Thoracic aorta (tissue), 2 donors: ENCODE results near the gene SLC5A10. TPM values are rescaled to one million over a fixed set of nuclear protein-coding genes. Genes with fewer than 3 reads are reported as not detected.

Experiments
- ATAC-seq: fragments of 150-250 bp; one replicate; pipeline ENCODE4 v1.8.0; 2017; ENCODE audit warnings: low read depth; ENCODE audit not compliant: insufficient number of reproducible peaks, low FRiP score
- DNase-seq: peaks from one replicate; pipeline ENCODE4 v3.0.0-alpha.2; 2020; ENCODE audit warnings: low spot score
- H3K27ac ChIP-seq, 2 donors: fragments of 200-600 bp; sonication (generic); 1 replicate in 1 of 2; 2 replicates in 1 of 2; pipeline ENCODE4 v1.5.1; 2016; ENCODE audit warnings: mild to moderate bottlenecking in 2 of 2, moderate library complexity in 2 of 2
- H3K27me3 ChIP-seq: fragments of 200-600 bp; sonication (generic); replicated peaks from 2 replicates; pipeline ENCODE4 v1.6.0; 2016; ENCODE audit warnings: mild to moderate bottlenecking; ENCODE audit not compliant: insufficient read depth
- H3K36me3 ChIP-seq: fragments of 200-600 bp; sonication (generic); one replicate; pipeline ENCODE4 v1.5.1; 2016
- H3K4me1 ChIP-seq, 2 donors: fragments of 200-600 bp; sonication (generic); 1 replicate in 1 of 2; 2 replicates in 1 of 2; pipeline versions ENCODE4 v1.5.1 to v1.6.0; 2016; ENCODE audit warnings: low read depth in 2 of 2, mild to moderate bottlenecking in 1 of 2; ENCODE audit not compliant: control insufficient read depth in 1 of 2
- H3K4me3 ChIP-seq: fragments of 200-600 bp; sonication (generic); 2 replicates; pipeline ENCODE4 v1.5.1; 2016; ENCODE audit warnings: mild to moderate bottlenecking
- H3K9me3 ChIP-seq: fragments of 200-600 bp; sonication (generic); 2 replicates; pipeline ENCODE4 v1.5.1; 2016
- CTCF ChIP-seq: fragments of 200-600 bp; sonication (generic); IDR thresholded peaks from one replicate; pipeline ENCODE4 v1.5.1; 2019; ENCODE audit warnings: antibody characterized with exemption
- total RNA-seq, 2 donors: library from RNA; depleted of rRNA; stranded (reverse); fragments of >200 nt; gene quantifications; one replicate each; pipeline versions ENCODE4 v1.1.0 to v1.2.3, GENCODE V29; 2016

SLC5A10 gene
- total RNA-seq, 2 donors from 2014 or later = not detected

- no peaks in the 10 kb centered on the region for H3K9me3 ChIP-seq
- H3K27ac ChIP-seq = no peak overlapping the region
- no peak for TF ChIP-seq CTCF
- H3K27me3 ChIP-seq = no peaks in the 10 kb centered on the region
- peaks cover 19% of the 10 kb centered on the region for H3K36me3 ChIP-seq
- ATAC-seq = no peak
- no peak overlapping the region for H3K4me3 ChIP-seq
- no peaks in the 10 kb centered on the region for H3K4me1 ChIP-seq
- no peak for DNase-seq
Observed at GRCh38 chr17:18978655-18979054, 26.7 kb downstream of the SLC5A10 start.

GRCh38 chr17:18980682-18981334 is 28.8 kb downstream of the SLC5A10 start:
- H3K4me1 ChIP-seq = no peaks in the 10 kb centered on the region
- ATAC-seq (no peak), DNase-seq (no peak)
- no peaks in the 10 kb centered on the region for H3K9me3 ChIP-seq
- peaks cover 19% of the 10 kb centered on the region for H3K36me3 ChIP-seq
- no peak overlapping the region for H3K27ac ChIP-seq
- H3K4me3 ChIP-seq = no peak overlapping the region
- H3K27me3 ChIP-seq = no peaks in the 10 kb centered on the region
- TF ChIP-seq CTCF = no peak

DNA sequence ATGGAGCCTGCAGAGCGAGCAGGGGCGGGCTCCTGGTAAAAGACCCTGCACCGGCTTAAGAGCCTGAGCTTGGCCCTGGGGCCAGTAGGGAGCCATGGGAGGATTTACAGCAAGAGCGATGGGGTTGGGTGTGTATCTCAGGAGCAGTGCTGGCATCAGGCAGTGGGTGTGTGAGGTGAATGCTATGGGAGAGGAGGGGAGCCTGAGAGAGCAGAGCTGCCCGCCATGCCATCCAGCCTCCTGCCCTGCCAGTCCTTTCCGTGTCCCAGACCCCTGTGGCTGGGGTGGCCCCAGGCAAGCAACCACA is 29.3 kb downstream of the SLC5A10 start:
- H3K27me3 ChIP-seq = no peaks in the 10 kb centered on the region
- no peaks in the 10 kb centered on the region for H3K4me1 ChIP-seq
- H3K9me3 ChIP-seq = no peaks in the 10 kb centered on the region
- DNase-seq (no peak), ATAC-seq (no peak)
- peaks cover 19% of the 10 kb centered on the region for H3K36me3 ChIP-seq
- no peak overlapping the region for H3K27ac ChIP-seq
- H3K4me3 ChIP-seq = no peak overlapping the region
- TF ChIP-seq CTCF = no peak

GRCh38 chr17:18981642-18982424 is 29.9 kb downstream of the SLC5A10 start:
- DNase-seq (peak; percentile 15), ATAC-seq (no peak)
- Histone ChIP-seq H3K9me3 (no peaks in the 10 kb centered on the region), H3K4me3 (no peak overlapping the region), H3K27me3 (no peaks in the 10 kb centered on the region), H3K36me3 (peaks cover 22% of the 10 kb centered on the region), H3K27ac (no peak overlapping the region), H3K4me1 (no peaks in the 10 kb centered on the region)
- TF ChIP-seq CTCF = no peak

DNA sequence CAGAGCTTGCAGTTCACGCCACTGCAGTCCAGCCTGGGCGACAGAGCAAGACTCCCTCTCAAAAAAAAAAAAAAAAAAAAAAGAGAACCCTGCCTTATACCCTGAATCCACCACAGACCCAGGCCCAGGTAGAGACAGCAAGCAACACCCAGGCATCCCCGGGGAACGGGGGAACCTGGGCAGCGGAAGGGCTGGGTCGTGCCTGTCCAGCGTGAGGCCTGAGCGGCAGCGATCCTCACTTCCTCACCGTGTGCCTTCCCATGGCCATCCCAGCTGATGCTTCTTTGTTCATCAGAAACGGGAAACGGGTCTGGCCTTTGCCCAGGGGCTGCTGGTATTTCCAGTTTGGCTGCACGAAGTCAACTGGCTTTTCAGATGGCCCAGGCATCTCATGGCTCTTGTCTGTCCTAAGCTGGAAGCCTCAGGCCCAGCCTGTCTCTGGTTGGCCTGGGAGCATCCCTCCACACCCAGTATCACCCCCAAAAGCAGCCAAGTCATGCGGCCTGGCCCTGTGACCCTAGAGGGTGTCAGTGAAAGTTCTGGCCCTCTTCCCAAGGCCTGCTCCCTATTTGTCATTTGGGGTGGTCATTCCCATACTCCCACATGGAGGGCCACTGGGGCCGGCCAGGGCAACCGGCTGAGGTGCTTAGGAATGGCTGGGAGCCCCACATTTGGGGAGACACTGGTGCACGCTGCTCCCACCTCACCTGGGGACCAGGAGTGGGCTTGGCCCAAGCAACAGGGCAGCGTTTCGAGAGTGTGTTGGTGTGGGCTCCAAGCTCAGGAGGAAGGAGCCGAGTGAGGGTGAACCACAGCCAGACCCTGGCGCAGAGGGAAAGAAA is 32.5 kb downstream of the SLC5A10 start:
- H3K27me3 ChIP-seq = no peaks in the 10 kb centered on the region
- no peaks in the 10 kb centered on the region for H3K4me1 ChIP-seq
- no peak for TF ChIP-seq CTCF
- H3K36me3 ChIP-seq = peaks cover 19% of the 10 kb centered on the region
- no peak for ATAC-seq
- no peak overlapping the region for H3K27ac ChIP-seq
- H3K9me3 ChIP-seq = no peaks in the 10 kb centered on the region
- DNase-seq = no peak
- H3K4me3 ChIP-seq = no peak overlapping the region
